Endothelial cell of umbilical vein (primary cell): ENCODE measurements around the gene ADARB2. TPM values are rescaled to one million over a fixed set of nuclear protein-coding genes. Genes with fewer than 3 reads are reported as not detected.

Experiments used
- BruUV-seq: library from RNA; stranded (reverse); fragments of 400-500 nt; replicated peaks from 2 replicates; lab custom pipeline; 2021; lab: Mats Ljungman, UMichigan
- CTCF ChIA-PET: fragments of 300-600, 350-600 bp; sonication (Branson Sonifier 250); formaldehyde crosslinking; loops from one replicate; lab custom pipeline; 2021; ENCODE audit warnings: antibody characterized with exemption, inconsistent platforms; lab: Charles Lee
- POLR2A ChIA-PET: fragments of 300-600, 350-600 bp; sonication (Branson Sonifier 250); formaldehyde crosslinking; loops from one replicate; lab custom pipeline; 2021; ENCODE audit warnings: antibody characterized with exemption, inconsistent platforms; lab: Charles Lee
- DNase-seq: peaks from one replicate; pipeline ENCODE4 v3.0.0-alpha.2; 2011; ENCODE audit warnings: low read depth, low spot score
- FAIRE-seq: peaks from 2 replicates; lab custom pipeline; 2011; peaks lifted over from hg19 to GRCh38; lab: Jason Lieb, UNC
- H2AFZ ChIP-seq: 2 replicates; pipeline ENCODE4 v1.6.0; 2012; ENCODE audit warnings: low read depth, low read length, control low read depth, inconsistent platforms
- H3K27ac ChIP-seq: 2 replicates; pipeline ENCODE4 v1.5.1; 2011; ENCODE audit warnings: low read depth, mild to moderate bottlenecking, control low read depth, low read length, moderate library complexity; ENCODE audit not compliant: insufficient read depth
- H3K27me3 ChIP-seq, 2 experiments: 2 replicates each; pipeline versions ENCODE4 v1.6.0 to v1.6.1; 2011; ENCODE audit warnings: low read length in 2 of 2, mixed read lengths in 1 of 2; ENCODE audit not compliant: control insufficient read depth in 2 of 2, insufficient read depth in 2 of 2
- H3K36me3 ChIP-seq, 2 experiments: 2 replicates in 1 of 2; 3 replicates in 1 of 2; pipeline ENCODE4 v1.5.1; 2011; ENCODE audit warnings: low read length in 2 of 2, mild to moderate bottlenecking in 1 of 2, moderate library complexity in 1 of 2; ENCODE audit not compliant: control insufficient read depth in 2 of 2, insufficient read depth in 2 of 2; ENCODE audit errors: extremely low read depth in 1 of 2
- H3K4me1 ChIP-seq: 3 replicates; pipeline ENCODE4 v1.5.1; 2011; ENCODE audit warnings: mild to moderate bottlenecking, low read length; ENCODE audit not compliant: control insufficient read depth, insufficient read depth; ENCODE audit errors: extremely low read depth
- H3K4me2 ChIP-seq: 2 replicates; pipeline ENCODE4 v1.6.1; 2011; ENCODE audit warnings: low read length, control low read depth, mixed read lengths; ENCODE audit not compliant: insufficient read depth
- H3K4me3 ChIP-seq, 3 experiments: fragments of 200-600 bp in 1 of 3; sonication (generic), shearing (Covaris generic) in 1 of 3; replicated peaks in 1 of 3; 2 replicates each; pipeline ENCODE4 v1.5.1; 2011 to 2016; ENCODE audit warnings: control low read depth in 3 of 3, low read length in 3 of 3, mild to moderate bottlenecking in 2 of 3, inconsistent platforms in 1 of 3, low read depth in 1 of 3, moderate library complexity in 1 of 3; ENCODE audit not compliant: insufficient read depth in 1 of 3
- H3K79me2 ChIP-seq: 2 replicates; pipeline ENCODE4 v1.6.0; 2012; ENCODE audit warnings: low read length, inconsistent platforms; ENCODE audit not compliant: control insufficient read depth, insufficient read depth
- H3K9ac ChIP-seq: replicated peaks from 2 replicates; pipeline ENCODE3; 2011; ENCODE audit warnings: low read length, control low read depth; ENCODE audit not compliant: insufficient read depth; ENCODE audit errors: extremely low read depth
- H3K9me1 ChIP-seq: replicated peaks from 3 replicates; pipeline ENCODE4 v1.6.0; 2011; ENCODE audit warnings: mild to moderate bottlenecking, low read length; ENCODE audit not compliant: control insufficient read depth, insufficient read depth; ENCODE audit errors: extremely low read depth
- H3K9me3 ChIP-seq: replicated peaks from 2 replicates; pipeline ENCODE4 v1.5.1; 2012; ENCODE audit warnings: low read length, inconsistent platforms; ENCODE audit not compliant: control insufficient read depth, insufficient read depth
- H4K20me1 ChIP-seq: replicated peaks from 2 replicates; pipeline ENCODE3; 2011; ENCODE audit warnings: mild to moderate bottlenecking, low read length; ENCODE audit not compliant: control insufficient read depth, insufficient read depth; ENCODE audit errors: extremely low read depth
- CTCF ChIP-seq, 2 donors: IDR thresholded peaks; 1 replicate in 1 of 2; 2 replicates in 1 of 2; pipeline ENCODE4 v1.5.1; 2011; ENCODE audit warnings: low read length in 2 of 2, mild to moderate bottlenecking in 2 of 2, moderate library complexity in 2 of 2, control low read depth in 1 of 2, inconsistent platforms in 1 of 2, low read depth in 1 of 2; ENCODE audit not compliant: insufficient read depth in 1 of 2; ENCODE audit errors: extremely low read depth in 1 of 2
- EZH2 ChIP-seq: IDR thresholded peaks from 2 replicates; pipeline ENCODE4 v1.6.1; 2012; ENCODE audit warnings: borderline replicate concordance, low read depth, mild to moderate bottlenecking, moderate library complexity, low read length, inconsistent platforms; ENCODE audit not compliant: severe bottlenecking
- FOS ChIP-seq: IDR thresholded peaks from 2 replicates; pipeline ENCODE4 v1.6.1; 2011; ENCODE audit warnings: mild to moderate bottlenecking, low read length, moderate library complexity, borderline replicate concordance; ENCODE audit not compliant: insufficient read depth
- GATA2 ChIP-seq: IDR thresholded peaks from 2 replicates; pipeline ENCODE4 v1.7.0; 2011; ENCODE audit warnings: low read depth, mild to moderate bottlenecking, moderate library complexity, mixed read lengths, low read length; ENCODE audit not compliant: insufficient read length, insufficient read depth
- JUN ChIP-seq: IDR thresholded peaks from 2 replicates; pipeline ENCODE4 v1.6.1; 2011; ENCODE audit warnings: borderline replicate concordance, low read depth; ENCODE audit not compliant: insufficient read length, insufficient read depth
- MAX ChIP-seq: IDR thresholded peaks from 2 replicates; pipeline ENCODE4 v1.6.1; 2011; ENCODE audit not compliant: insufficient read depth, insufficient read length
- MYC ChIP-seq: IDR thresholded peaks from one replicate; pipeline ENCODE4 v1.6.1; 2011; ENCODE audit warnings: mild to moderate bottlenecking, low read depth, low read length
- POLR2A ChIP-seq: IDR thresholded peaks from 2 replicates; pipeline ENCODE4 v1.6.1; 2012; ENCODE audit warnings: low read depth, mild to moderate bottlenecking, control low read depth, low read length
- POLR2AphosphoS5 ChIP-seq: IDR thresholded peaks from 2 replicates; pipeline ENCODE4 v1.6.1; 2012; ENCODE audit warnings: low read depth, mild to moderate bottlenecking, control low read depth, low read length, moderate library complexity; ENCODE audit not compliant: insufficient read depth
- dilution Hi-C: fragments of 300-500 bp; cut with MboI; formaldehyde crosslinking; loops from one replicate; pipeline ENCODE4 v1.15.0; 2019; ENCODE audit warnings: low sequenced_read_pairs; ENCODE audit not compliant: extremely low pct_ligation_motif_present
- intact Hi-C: fragments of 100-400 bp; cut with micrococcal nuclease; formaldehyde crosslinking; loops from one replicate; pipeline ENCODE4 v1.10.0; 2022
- polyA plus RNA-seq, 4 experiments: library from polyadenylated mRNA; depleted of rRNA in 3 of 4; stranded (reverse) in 3 of 4; unstranded in 1 of 4; fragments of >200 nt; gene quantifications; 2 replicates each; pipeline versions ENCODE4 v1.2.1 to v1.2.3, GENCODE V29; 2011 to 2012; ENCODE audit warnings: missing spikeins in 1 of 4
- total RNA-seq: library from RNA; stranded (reverse); gene quantifications from 2 replicates; pipeline ENCODE4 v1.2.3, GENCODE V29; 2021

Gene ADARB2
- total and polyA plus RNA-seq, 2 donors (not counting 3 experiments of a cell fraction or from before 2014, with no cell fraction given): not detected

- no peak overlapping the region for H3K4me3 ChIP-seq
- BruUV-seq: no TSS peak
- POLR2A ChIA-PET: no interaction called here
- no peaks in the 10 kb centered on the region for H3K9me3 ChIP-seq
- TF ChIP-seq GATA2 (no peak), MYC (no peak), CTCF (IDR thresholded peaks at IDR 0.05; ENCODE audit: extremely low read depth in 1 of 2, insufficient read depth in 1 of 2, low read depth in 1 of 2, low read length in 2 of 2) (no peak), FOS (no peak), JUN (no peak), POLR2AphosphoS5 (no peak), POLR2A (no peak), EZH2 (no peak), MAX (no peak)
- H3K9me1 ChIP-seq: no peaks in the 10 kb centered on the region
- H3K27me3 ChIP-seq: no peaks in the 10 kb centered on the region
- no peaks in the 10 kb centered on the region for H3K79me2 ChIP-seq
- CTCF ChIA-PET: no interaction called here
- dilution Hi-C loops (no loop called here), intact Hi-C loops (no loop called here)
- FAIRE-seq: no peak
- no peak overlapping the region for H3K27ac ChIP-seq
- no peaks in the 10 kb centered on the region for H4K20me1 ChIP-seq
- no peak overlapping the region for H2AFZ ChIP-seq
- no peak for DNase-seq
- no peaks in the 10 kb centered on the region for H3K4me1 ChIP-seq
- H3K36me3 ChIP-seq: no peaks in the 10 kb centered on the region
- no peak overlapping the region for H3K9ac ChIP-seq
- no peak overlapping the region for H3K4me2 ChIP-seq
Observed at GRCh38 chr10:1308173-1308961, 429.0 kb downstream of the ADARB2 start.
